HS-5 (cell line): ENCODE measurements around the gene KCNAB1.

Experiments used
- DNase-seq: peaks from one replicate; pipeline ENCODE4 v3.0.0-alpha.2; 2012; ENCODE audit warnings: low read depth

The KCNAB1 gene

GRCh38 chr3:156412600-156412999 lies 292.2 kb downstream of the KCNAB1 start:
- no peak for DNase-seq

- no peak for DNase-seq
Measured at GRCh38 chr3:156413293-156413892, 293.0 kb downstream of the KCNAB1 start.

GRCh38 chr3:156416846-156417558 lies 296.6 kb downstream of the KCNAB1 start:
- DNase-seq, result no peak

DNA sequence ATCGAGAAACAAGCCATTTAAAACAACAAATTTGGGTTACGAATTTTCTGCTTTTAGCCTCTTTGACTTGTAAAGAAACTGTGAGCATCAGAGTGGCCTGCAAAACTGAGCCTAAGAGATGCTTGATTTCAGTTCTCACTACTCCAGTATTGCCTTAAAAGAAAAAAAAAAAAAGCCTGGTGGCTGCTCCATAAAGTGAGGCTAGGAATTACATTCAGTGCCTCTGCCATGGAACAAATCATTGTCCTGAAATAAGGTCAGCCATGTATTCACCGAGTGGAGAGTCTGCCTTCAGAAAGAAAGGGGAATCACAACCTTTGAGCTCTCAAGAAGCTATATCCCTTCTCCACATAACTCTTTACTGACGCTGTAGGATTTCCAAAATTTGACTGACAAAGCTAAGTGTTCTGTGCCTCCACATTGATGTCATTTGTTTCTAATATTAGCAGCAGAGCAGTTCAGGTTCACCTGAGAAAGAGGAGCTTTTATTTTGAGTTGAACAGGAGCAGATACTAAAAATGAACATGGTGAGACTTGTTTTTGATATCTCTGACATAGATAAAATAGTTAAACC lies 297.3 kb downstream of the KCNAB1 start:
- no peak for DNase-seq

DNA sequence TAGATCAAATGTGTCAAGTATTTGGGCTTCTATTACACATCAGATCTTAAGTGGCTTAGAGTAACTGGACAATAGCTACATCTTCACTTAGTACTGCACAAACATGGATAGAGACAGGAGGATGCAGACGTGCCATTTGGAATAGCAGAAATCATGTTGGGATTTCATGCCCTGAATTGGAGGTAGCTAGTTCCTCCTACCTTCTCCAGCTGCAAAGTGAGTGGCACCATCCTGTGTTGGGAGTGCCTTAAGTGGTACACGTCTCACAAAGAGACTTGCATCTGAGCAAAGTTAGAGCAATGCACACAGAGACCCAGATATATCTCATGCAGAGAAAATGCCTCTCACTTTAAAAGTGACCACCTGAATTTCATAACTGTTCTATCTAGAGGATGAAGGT lies 298.1 kb downstream of the KCNAB1 start:
- no peak for DNase-seq

- no peak for DNase-seq
Measured at GRCh38 chr3:156421534-156421933, 301.2 kb downstream of the KCNAB1 start.

DNA sequence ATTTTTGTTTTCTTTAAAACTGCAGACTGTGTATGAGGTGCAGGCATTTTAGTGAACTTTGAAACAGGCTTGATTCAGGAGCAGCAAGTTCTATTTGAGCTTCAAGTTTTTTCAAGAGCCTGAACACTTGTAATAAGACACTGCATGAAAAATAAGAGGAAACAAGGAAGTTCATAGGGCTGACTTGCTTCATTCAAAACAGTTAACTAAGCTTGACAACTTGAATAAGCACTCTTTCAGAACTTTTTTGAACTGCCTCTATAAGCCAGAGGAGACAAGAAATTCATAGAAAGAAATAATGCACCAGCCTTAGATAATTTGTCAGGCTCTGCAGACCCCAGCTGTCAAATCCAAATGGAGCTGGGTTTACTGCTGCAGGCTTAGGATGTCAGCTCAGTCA lies 304.4 kb downstream of the KCNAB1 start:
- no peak for DNase-seq

GRCh38 chr3:156425651-156426050 lies 305.3 kb downstream of the KCNAB1 start:
- DNase-seq, result no peak

DNA sequence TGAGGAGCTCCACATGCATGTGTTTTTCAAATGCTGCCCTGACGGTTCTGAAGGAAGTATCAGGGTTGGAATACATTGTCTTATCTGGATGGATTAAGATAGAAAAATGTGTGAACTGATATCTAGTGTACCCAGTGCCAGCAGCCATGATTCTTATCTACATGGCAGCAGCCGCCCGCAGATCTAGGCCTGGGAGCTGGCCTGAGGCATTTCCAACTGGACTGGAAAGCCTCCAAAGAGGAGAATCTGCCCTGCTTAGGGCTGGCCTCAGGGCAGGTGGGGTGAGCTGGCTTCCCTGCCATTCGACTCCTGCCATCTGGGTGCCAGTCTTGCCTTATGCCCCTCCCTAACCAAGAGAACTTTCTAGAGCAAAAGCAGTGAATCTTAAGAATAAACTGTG lies 308.7 kb downstream of the KCNAB1 start:
- DNase-seq, result no peak

DNA sequence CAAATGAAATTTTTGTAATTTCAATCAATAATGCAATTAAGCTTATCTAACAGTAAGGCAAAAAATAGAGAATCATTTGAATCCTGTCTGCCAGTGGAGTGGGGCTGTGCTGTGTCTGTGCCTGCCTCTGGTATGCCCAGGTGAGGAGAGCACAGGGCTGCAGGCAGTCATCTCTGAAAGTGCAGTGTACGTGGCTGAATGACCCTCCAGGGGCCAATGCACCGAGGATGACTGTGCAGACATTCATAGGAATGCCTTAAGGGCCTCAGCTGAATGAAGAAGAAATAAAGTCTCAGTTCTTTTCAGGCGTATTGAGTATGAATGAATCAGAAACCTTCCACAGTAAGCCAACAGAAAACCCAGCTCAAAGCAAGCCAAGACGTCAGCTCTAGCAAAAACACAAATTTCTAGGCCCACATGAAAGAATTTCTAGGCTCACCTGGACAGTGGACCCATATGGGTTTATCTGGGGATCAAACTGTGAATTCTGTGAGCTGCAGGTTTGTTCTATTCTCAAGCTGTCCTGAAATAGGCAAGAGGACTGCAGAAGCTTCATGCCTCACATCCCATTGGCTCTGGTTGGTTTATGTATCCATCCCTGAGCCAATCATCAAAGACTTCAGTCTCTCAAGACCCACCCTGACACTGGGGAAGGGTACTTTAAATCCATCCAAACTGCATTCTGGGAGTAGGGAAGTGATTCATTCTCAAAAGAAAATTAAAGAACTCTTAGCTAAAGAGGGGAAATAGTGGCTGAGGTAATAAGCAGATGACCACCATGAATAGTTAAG lies 311.2 kb downstream of the KCNAB1 start:
- DNase-seq, result no peak

- DNase-seq, result no peak
Measured at GRCh38 chr3:156432563-156432962, 312.2 kb downstream of the KCNAB1 start.

DNA sequence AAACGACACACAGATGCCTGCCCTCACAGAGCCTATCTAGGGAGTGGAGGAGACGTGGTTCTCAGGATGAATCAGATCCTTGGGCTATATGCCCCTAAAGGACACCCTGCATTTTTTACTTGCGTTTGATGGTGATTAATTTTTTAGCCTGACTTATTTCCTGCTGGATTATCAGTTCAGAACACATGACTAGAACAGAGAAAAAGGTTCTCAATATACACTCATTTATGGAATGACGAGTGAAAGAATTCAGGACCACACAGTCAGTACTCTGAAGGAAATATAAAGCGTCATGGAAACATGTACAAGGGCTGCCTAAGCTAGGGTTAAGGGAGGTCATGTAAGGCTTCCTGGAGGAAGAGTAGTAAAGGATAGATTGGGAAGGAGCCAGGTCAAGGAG lies 312.8 kb downstream of the KCNAB1 start:
- no peak for DNase-seq

GRCh38 chr3:156433910-156434309 lies 313.5 kb downstream of the KCNAB1 start:
- DNase-seq, result no peak

DNA sequence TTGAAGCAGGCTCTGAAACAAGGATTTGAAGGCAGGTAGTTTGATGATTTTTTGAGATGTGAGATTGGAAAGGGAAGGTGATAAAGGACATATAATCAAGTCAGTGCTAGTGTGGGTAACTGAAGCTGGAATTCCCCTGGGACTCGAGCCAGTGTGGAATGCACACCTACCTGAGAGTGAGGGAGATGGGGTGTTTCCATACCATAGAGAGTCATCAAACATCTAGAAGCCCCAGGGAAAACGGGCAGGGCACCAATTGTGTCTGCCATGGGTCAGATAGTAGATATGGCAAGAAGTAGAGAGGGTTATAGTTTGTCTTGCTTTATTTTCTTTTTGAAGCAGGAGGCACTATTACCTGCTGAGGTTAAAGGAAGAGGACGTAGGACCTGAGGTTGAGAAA lies 314.5 kb downstream of the KCNAB1 start:
- no peak for DNase-seq

GRCh38 chr3:156443079-156443478 lies 322.7 kb downstream of the KCNAB1 start:
- DNase-seq, result no peak

- DNase-seq, result no peak
Measured at GRCh38 chr3:156445117-156446090, 325.0 kb downstream of the KCNAB1 start.

DNA sequence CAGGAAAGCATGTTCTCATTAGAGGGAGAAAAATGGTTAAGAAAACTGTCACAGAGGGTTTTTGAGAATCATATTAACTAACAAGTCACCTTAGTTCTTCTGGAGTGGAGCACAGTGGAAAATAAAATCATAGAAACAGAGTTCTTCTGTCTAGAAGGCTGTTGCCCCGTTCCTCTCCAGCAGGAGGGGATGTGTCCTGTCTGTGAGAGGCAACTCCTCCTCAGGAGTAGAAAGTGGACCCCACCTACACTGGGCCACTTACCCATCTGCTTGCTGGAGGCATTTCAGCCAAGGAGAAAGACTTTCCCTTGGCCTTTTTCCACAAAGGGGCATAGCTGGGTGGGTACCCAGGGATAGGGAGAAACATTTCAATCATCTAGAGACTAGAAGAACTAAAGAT lies 327.9 kb downstream of the KCNAB1 start:
- DNase-seq, result no peak

- DNase-seq, result no peak
Measured at GRCh38 chr3:156449710-156450574, 329.6 kb downstream of the KCNAB1 start.

DNA sequence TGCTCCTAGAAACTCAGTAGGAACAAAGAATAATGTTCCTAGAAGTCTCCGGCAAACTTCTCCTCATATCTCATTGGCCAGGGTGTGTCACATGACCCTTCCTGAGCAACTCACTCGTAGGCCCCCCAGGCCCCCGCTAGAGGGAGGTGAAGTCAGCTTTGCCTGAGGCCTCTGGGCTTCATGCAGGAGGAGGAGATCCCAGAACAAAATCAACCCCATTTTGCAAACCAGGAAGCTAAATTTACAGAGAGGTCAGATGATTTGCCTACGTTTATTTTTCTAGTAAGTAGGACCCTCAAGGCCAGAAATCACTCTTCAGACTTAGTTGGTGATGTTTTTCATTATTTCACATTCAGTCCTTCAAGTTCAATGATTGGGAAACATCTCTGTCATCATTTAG lies 335.5 kb downstream of the KCNAB1 start:
- DNase-seq, result no peak

- no peak for DNase-seq
Measured at GRCh38 chr3:156456771-156457224, 336.4 kb downstream of the KCNAB1 start.

GRCh38 chr3:156459434-156459833 lies 339.1 kb downstream of the KCNAB1 start:
- no peak for DNase-seq
